ENCODE results near the gene GUCD1. TPM values are rescaled to one million over a fixed set of nuclear protein-coding genes. Genes with fewer than 3 reads are reported as not detected.

Gene GUCD1
- total RNA-seq, 1 experiment from 2014 or later = 87.4 TPM

- H3K27ac Mint-ChIP-seq = no peak overlapping the region
- H3K79me2 ChIP-seq (ENCODE audit: insufficient read depth, low read length) = no peaks in the 10 kb centered on the region
- WGBS (ENCODE audit: extremely low coverage, insufficient read length, low lambda C conversion rate) = no CpG with 5 or more reads among the region's 3 CpGs
Observed at GRCh38 chr22:24512043-24512442, 42.9 kb downstream of the GUCD1 start.

More at GRCh38 chr22:24512043-24512442, 42.9 kb downstream of the GUCD1 start:
- Histone ChIP-seq H2BK15ac (ENCODE audit: low read depth, low read length) (no peak overlapping the region), H4K5ac (ENCODE audit: insufficient read length, low read depth, low read length) (no peak overlapping the region), H3K9ac (ENCODE audit: extremely low read depth, insufficient read length, low read length) (no peak overlapping the region), H4K20me1 (ENCODE audit: control insufficient read depth, insufficient read depth, insufficient read length) (no peaks in the 10 kb centered on the region), H3K18ac (ENCODE audit: insufficient read length, low read depth, low read length) (no peak overlapping the region), H3K27ac (ENCODE audit: insufficient read length, low read depth, low read length) (no peak overlapping the region), H4K8ac (replicated peaks; ENCODE audit: insufficient read length, low read depth, low read length) (no peak overlapping the region), H2BK12ac (ENCODE audit: insufficient read length, low read depth, low read length) (no peak overlapping the region), H3T11ph (ENCODE audit: low read length) (no peak overlapping the region), H3K4me1 (ENCODE audit: insufficient read depth, low read length) (no peaks in the 10 kb centered on the region; the same call in 1 of the 2 replicates), H3K23me2 (ENCODE audit: insufficient read length, low read depth, low read length, poor library complexity, severe bottlenecking) (no peaks in the 10 kb centered on the region), H2BK20ac (ENCODE audit: low read depth, low read length, poor library complexity, severe bottlenecking) (no peak overlapping the region), H3K14ac (ENCODE audit: insufficient read depth, low read length) (no peak overlapping the region), H2AFZ (ENCODE audit: low read length) (no peak overlapping the region), H2BK5ac (ENCODE audit: insufficient read length, low read length) (no peak overlapping the region), H3K4ac (ENCODE audit: low read depth, low read length) (no peak overlapping the region), H2BK120ac (ENCODE audit: low read depth, low read length, poor library complexity, severe bottlenecking) (no peak overlapping the region), H3K4me2 (ENCODE audit: insufficient read depth, insufficient read length, low read length) (no peak overlapping the region), H3K9me3 (ENCODE audit: control insufficient read depth, low read depth, low read length) (no peaks in the 10 kb centered on the region), H3K56ac (ENCODE audit: insufficient read length, low read depth, low read length) (no peak overlapping the region), H3K79me1 (ENCODE audit: insufficient read depth, low read depth, low read length, poor library complexity, severe bottlenecking) (no peaks in the 10 kb centered on the region), H3K23ac (ENCODE audit: insufficient read length, low read depth, low read length) (no peak overlapping the region), H2AK5ac (ENCODE audit: insufficient read length, low read length) (no peak overlapping the region), H4K91ac (ENCODE audit: insufficient read length, low read depth, low read length) (no peak overlapping the region), H3K27me3 (ENCODE audit: insufficient read depth, low read length) (no peaks in the 10 kb centered on the region)
- H3K9me3 Mint-ChIP-seq = no peaks in the 10 kb centered on the region
- H3K27me3 Mint-ChIP-seq (ENCODE audit: low read depth) = peaks cover 2% of the 10 kb centered on the region; the same call in 1 of the 2 replicates
- H3K4me1 Mint-ChIP-seq = peaks cover 32 to 34% of the 10 kb centered on the region in 2 experiments
- no peaks in the 10 kb centered on the region; a peak in 1 of 7 replicates for H3K36me3 Mint-ChIP-seq (ENCODE audit: insufficient read depth in 1 of 3, low read depth in 3 of 3)
- H3K4me3 Mint-ChIP-seq = no peak overlapping the region
- DNase-seq = no peak
- no peak for TF ChIP-seq CTCF (conservative IDR thresholded peaks at IDR 0.05)
